CD4-positive, alpha-beta memory T cell (primary cell): ENCODE data around the gene MYO7A. TPM values are rescaled to one million over a fixed set of nuclear protein-coding genes. Genes with fewer than 3 reads are reported as not detected.

Experiments
- CTCF ChIA-PET: fragments of 350-600 bp; sonication (Branson Sonifier 250); formaldehyde crosslinking; loops from one replicate; lab custom pipeline; 2021; ENCODE audit warnings: inconsistent platforms; ENCODE audit not compliant: partially characterized antibody; lab: Charles Lee
- POLR2A ChIA-PET: fragments of 350-600 bp; sonication (Branson Sonifier 250); formaldehyde crosslinking; loops from one replicate; lab custom pipeline; 2021; ENCODE audit not compliant: partially characterized antibody; lab: Charles Lee
- DNase-seq, 5 donors: peaks; one replicate each; pipeline versions ENCODE4 v3.0.0 to v3.0.0-alpha.2; 2020 to 2022; ENCODE audit warnings: mixed read lengths in 1 of 5
- H3K27ac ChIP-seq: one replicate; pipeline ENCODE4 v1.7.0; 2013; ENCODE audit warnings: low read depth, low read length
- H3K27me3 ChIP-seq: 2 replicates; pipeline ENCODE4 v1.7.0; 2013; ENCODE audit warnings: mild to moderate bottlenecking, low read length, moderate library complexity; ENCODE audit not compliant: insufficient read depth
- H3K36me3 ChIP-seq: 2 replicates; pipeline ENCODE4 v1.7.0; 2013; ENCODE audit warnings: mild to moderate bottlenecking, low read length, moderate library complexity; ENCODE audit not compliant: insufficient read depth
- H3K4me1 ChIP-seq: 2 replicates; pipeline ENCODE4 v1.7.0; 2013; ENCODE audit warnings: mild to moderate bottlenecking, low read length, moderate library complexity; ENCODE audit not compliant: insufficient read depth
- H3K4me3 ChIP-seq, 2 donors: one replicate each; pipeline ENCODE4 v1.7.0; 2013; ENCODE audit warnings: low read length in 2 of 2, mild to moderate bottlenecking in 1 of 2
- H3K9me3 ChIP-seq, 2 donors: one replicate each; pipeline ENCODE4 v1.7.0; 2013; ENCODE audit warnings: low read length in 2 of 2, control low read depth in 1 of 2; ENCODE audit not compliant: control insufficient read depth in 1 of 2
- H3K27ac Mint-ChIP-seq, 7 donors: one replicate each; pipeline ENCODE4 v1.8.0; 2020 to 2021; ENCODE audit warnings: mixed read lengths in 7 of 7, mild to moderate bottlenecking in 6 of 7, inconsistent platforms in 3 of 7, moderate library complexity in 3 of 7
- H3K27me3 Mint-ChIP-seq, 2 donors: one replicate each; pipeline ENCODE4 v1.8.0; 2020 to 2021; ENCODE audit warnings: mixed read lengths in 2 of 2
- H3K36me3 Mint-ChIP-seq, 2 donors: one replicate each; pipeline ENCODE4 v1.8.0; 2020 to 2021; ENCODE audit warnings: mixed read lengths in 2 of 2, inconsistent platforms in 1 of 2, mild to moderate bottlenecking in 1 of 2
- H3K4me1 Mint-ChIP-seq, 4 donors: one replicate each; pipeline ENCODE4 v1.8.0; 2020 to 2021; ENCODE audit warnings: mixed read lengths in 4 of 4, mild to moderate bottlenecking in 1 of 4
- H3K4me3 Mint-ChIP-seq, 8 donors: one replicate each; pipeline ENCODE4 v1.8.0; 2020 to 2021; ENCODE audit warnings: mixed read lengths in 8 of 8, mild to moderate bottlenecking in 7 of 8, moderate library complexity in 6 of 8, inconsistent platforms in 3 of 8
- H3K9me3 Mint-ChIP-seq, 8 donors: one replicate each; pipeline ENCODE4 v1.8.0; 2020 to 2021; ENCODE audit warnings: mixed read lengths in 8 of 8, mild to moderate bottlenecking in 5 of 8, inconsistent platforms in 3 of 8, moderate library complexity in 1 of 8
- intact Hi-C: fragments of 100-400 bp; cut with micrococcal nuclease; formaldehyde crosslinking; loops from one replicate; pipeline ENCODE4 v1.15.1; 2023
- polyA plus RNA-seq, 2 donors: library from polyadenylated mRNA; unstranded; fragments of 300-500 nt; fragmentation: Illumina TruSeq; gene quantifications; one replicate each; pipeline ENCODE4 v1.2.3, GENCODE V29; 2021
- total RNA-seq, 2 experiments: library from RNA; stranded (reverse); gene quantifications; one replicate each; pipeline ENCODE4 v1.2.3, GENCODE V29; 2021

Gene MYO7A
- total RNA-seq (under 1 TPM; 0.20 to 0.47 TPM), polyA plus RNA-seq (under 1 TPM in 1 of 2 donors, not detected in 1; 0.24 TPM)

GRCh38 chr11:77127920-77128691 lies at the start of gene MYO7A:
Gene MYO7A (plus strand): TSS chr11:77128246. CDS start chr11:77130635, 2,389 bp downstream.
- ChIA-PET POLR2A (interaction anchor here (1.2 to 1.3 kb wide), 2 partner anchors 28 to 59 kb away, joined by 3 to 5 read pairs; no protein-coding TSS in a partner anchor), CTCF (interaction anchor here (0.8 to 5.6 kb wide), 26 partner anchors 8 to 493 kb away, joined by 3 to 89 read pairs (median 7); no protein-coding TSS in a partner anchor)
- Histone ChIP-seq H3K9me3 (no peaks in the 10 kb centered on the region), H3K27ac (no peak within 1 kb of the TSS), H3K4me1 (peaks cover 14% of the 10 kb centered on the region), H3K36me3 (no peaks in the 10 kb centered on the region), H3K4me3 (peak within 1 kb of the TSS; percentile 20 to 62), H3K27me3 (no peaks in the 10 kb centered on the region)
- peaks cover 3 to 17% (median 8%) of the 10 kb centered on the region in 4 donors for H3K4me1 Mint-ChIP-seq
- peak within 1 kb of the TSS; percentile 48 to 80 (median 73) for H3K4me3 Mint-ChIP-seq
- no peak for DNase-seq
- peaks cover 0 to 1% of the 10 kb centered on the region in 2 donors for H3K36me3 Mint-ChIP-seq
- H3K27ac Mint-ChIP-seq = peak within 1 kb of the TSS in 4 of 7 donors; percentile 35 to 83 (median 54)
- intact Hi-C loops = loop anchor here (1.0 kb wide), 1 partner anchor 491 kb away; no protein-coding TSS in a partner anchor
- no peaks in the 10 kb centered on the region for H3K9me3 Mint-ChIP-seq
- H3K27me3 Mint-ChIP-seq = no peaks in the 10 kb centered on the region

DNA sequence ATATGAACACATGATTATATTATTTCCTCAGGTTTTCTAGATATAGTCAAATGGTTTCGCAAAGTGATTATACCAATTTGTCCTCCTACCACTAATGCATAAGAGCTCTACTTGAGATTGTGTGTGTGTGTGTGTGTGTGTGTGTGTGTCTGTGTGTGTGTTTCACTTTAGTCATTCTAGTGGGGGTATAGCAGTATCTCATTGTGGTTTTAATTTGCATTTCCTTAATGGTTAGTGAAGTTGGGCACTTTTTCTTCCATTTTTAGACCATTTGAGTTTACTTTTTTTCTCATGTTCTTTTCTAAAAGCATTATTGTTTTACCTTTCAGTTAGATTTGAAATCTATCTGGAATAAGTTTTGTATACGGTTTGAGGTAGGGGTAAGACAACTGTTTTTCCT lies 48.4 kb upstream of the MYO7A start:
- intact Hi-C loops = no loop called here
- no peaks in the 10 kb centered on the region for H3K27me3 ChIP-seq
- no peaks in the 10 kb centered on the region for H3K9me3 ChIP-seq
- peaks cover 18% of the 10 kb centered on the region for H3K4me1 ChIP-seq
- POLR2A ChIA-PET = interaction anchor here (1.5 kb wide), 1 partner anchor 32 kb away, joined by 3 read pairs; no protein-coding TSS in a partner anchor
- no peaks in the 10 kb centered on the region for H3K36me3 Mint-ChIP-seq
- CTCF ChIA-PET = interaction anchor here (0.7 to 4.5 kb wide), 2 partner anchors 11 to 30 kb away, joined by 3 to 45 read pairs; no protein-coding TSS in a partner anchor
- H3K9me3 Mint-ChIP-seq = peaks cover 0 to 7% (median 0%) of the 10 kb centered on the region in 8 donors
- peaks cover 2 to 15% (median 10%) of the 10 kb centered on the region in 4 donors for H3K4me1 Mint-ChIP-seq
- H3K4me3 ChIP-seq = no peak overlapping the region
- H3K27me3 Mint-ChIP-seq = peaks cover 0 to 3% of the 10 kb centered on the region in 2 donors
- H3K4me3 Mint-ChIP-seq = no peak overlapping the region
- no peak overlapping the region for H3K27ac ChIP-seq
- no peak for DNase-seq
- no peak overlapping the region for H3K27ac Mint-ChIP-seq
- no peaks in the 10 kb centered on the region for H3K36me3 ChIP-seq

DNA sequence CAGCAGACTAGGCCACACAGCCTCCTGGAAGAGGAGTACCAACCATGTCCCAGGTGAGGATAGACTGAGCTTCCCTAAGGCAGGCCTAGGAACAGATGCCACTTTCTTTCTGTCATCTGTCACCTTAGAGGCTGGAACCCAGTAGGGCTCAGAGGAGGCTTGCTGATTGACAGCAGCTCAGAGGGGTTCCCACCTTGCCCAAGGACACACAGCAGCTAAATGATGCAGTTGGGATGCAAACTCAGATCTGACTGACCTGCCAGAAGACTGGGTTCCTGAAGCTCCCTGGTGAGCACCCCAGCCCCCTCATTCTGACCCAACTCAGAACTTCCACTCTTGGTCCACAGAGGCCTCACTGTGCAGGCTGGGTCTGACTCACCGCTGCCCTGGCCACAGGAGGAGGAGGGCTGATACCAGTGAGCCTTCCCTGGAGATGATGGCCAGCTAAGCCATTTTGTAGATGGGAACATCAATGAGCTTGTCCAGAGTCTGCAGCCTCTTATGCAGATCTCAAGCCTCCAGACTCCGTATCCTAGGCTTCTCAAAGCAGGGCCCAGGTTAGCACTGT lies 47.3 kb upstream of the MYO7A start:
- peaks cover 18% of the 10 kb centered on the region for H3K4me1 ChIP-seq
- no peak overlapping the region for H3K27ac ChIP-seq
- no peak overlapping the region for H3K4me3 ChIP-seq
- Mint-ChIP-seq H3K27ac (no peak overlapping the region), H3K9me3 (peaks cover 0 to 7% (median 0%) of the 10 kb centered on the region in 8 donors), H3K4me1 (peaks cover 2 to 15% (median 10%) of the 10 kb centered on the region in 4 donors), H3K4me3 (no peak overlapping the region), H3K27me3 (peaks cover 0 to 3% of the 10 kb centered on the region in 2 donors), H3K36me3 (no peaks in the 10 kb centered on the region)
- no peaks in the 10 kb centered on the region for H3K27me3 ChIP-seq
- POLR2A ChIA-PET = interaction anchor here (1.5 kb wide), 1 partner anchor 34 kb away, joined by 3 read pairs; no protein-coding TSS in a partner anchor
- DNase-seq = no peak
- CTCF ChIA-PET = interaction anchor here (4.5 kb wide), 1 partner anchor 10 kb away, joined by 45 read pairs; no protein-coding TSS in a partner anchor
- H3K9me3 ChIP-seq = no peaks in the 10 kb centered on the region
- H3K36me3 ChIP-seq = no peaks in the 10 kb centered on the region
- intact Hi-C loops = no loop called here

DNA sequence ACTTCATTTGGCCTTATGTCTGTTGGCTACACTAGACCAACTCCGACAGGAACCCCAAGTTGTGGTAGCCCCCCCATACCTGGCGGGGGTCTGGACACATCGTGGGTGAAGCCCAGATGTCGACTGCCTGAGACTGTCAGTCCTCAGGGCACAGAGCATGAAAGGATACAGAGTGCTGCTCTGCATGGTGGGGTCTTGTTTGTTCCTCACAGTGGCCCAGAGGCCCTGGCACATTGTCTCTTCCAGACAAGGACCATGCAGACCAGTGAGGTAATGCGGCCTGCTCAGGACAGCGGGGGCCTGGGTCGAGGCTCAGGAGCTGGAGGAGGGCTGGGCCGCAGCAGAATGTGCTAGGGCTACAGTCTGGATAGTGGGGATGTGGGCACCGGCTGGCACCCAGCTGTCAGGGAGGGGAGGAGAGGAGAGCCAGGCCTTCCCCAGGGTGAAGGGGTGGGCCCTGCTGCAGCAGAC lies 46.6 kb upstream of the MYO7A start:
- intact Hi-C loops = no loop called here
- Histone ChIP-seq H3K27me3 (no peaks in the 10 kb centered on the region), H3K9me3 (no peaks in the 10 kb centered on the region), H3K4me1 (peaks cover 18% of the 10 kb centered on the region), H3K36me3 (no peaks in the 10 kb centered on the region), H3K4me3 (no peak overlapping the region), H3K27ac (no peak overlapping the region)
- H3K36me3 Mint-ChIP-seq = no peaks in the 10 kb centered on the region
- CTCF ChIA-PET = interaction anchor here (0.7 to 4.5 kb wide), 5 partner anchors 10 to 34 kb away, joined by 3 to 45 read pairs (median 3); partner anchors contain the start of gene CAPN5
- peak overlapping the region in 1 of 8 donors; percentile 25 for H3K4me3 Mint-ChIP-seq
- POLR2A ChIA-PET = interaction anchor here (1.1 to 2.5 kb wide), 4 partner anchors 11 to 34 kb away, joined by 3 to 14 read pairs (median 5); partner anchors contain the start of gene CAPN5
- H3K27ac Mint-ChIP-seq = peak overlapping the region in 1 of 7 donors; percentile 24
- H3K4me1 Mint-ChIP-seq = peaks cover 2 to 15% (median 10%) of the 10 kb centered on the region in 4 donors
- H3K27me3 Mint-ChIP-seq = peaks cover 0 to 3% of the 10 kb centered on the region in 2 donors
- no peak for DNase-seq
- peaks cover 0 to 7% (median 0%) of the 10 kb centered on the region in 8 donors for H3K9me3 Mint-ChIP-seq

GRCh38 chr11:77081976-77082836 lies 45.8 kb upstream of the MYO7A start:
- CTCF ChIA-PET = interaction anchor here (0.7 to 4.5 kb wide), 8 partner anchors 9 to 163 kb away, joined by 3 to 45 read pairs (median 4); partner anchors contain the start of gene CAPN5
- peaks cover 2 to 15% (median 10%) of the 10 kb centered on the region in 4 donors for H3K4me1 Mint-ChIP-seq
- Histone ChIP-seq H3K36me3 (no peaks in the 10 kb centered on the region), H3K27ac (peak overlapping the region; percentile 24), H3K27me3 (no peaks in the 10 kb centered on the region), H3K9me3 (no peaks in the 10 kb centered on the region), H3K4me3 (no peak overlapping the region), H3K4me1 (peaks cover 18% of the 10 kb centered on the region)
- H3K36me3 Mint-ChIP-seq = no peaks in the 10 kb centered on the region
- H3K4me3 Mint-ChIP-seq = peak overlapping the region; percentile 57 to 85 (median 76)
- peak overlapping the region; percentile 77 to 95 (median 92) for H3K27ac Mint-ChIP-seq
- H3K27me3 Mint-ChIP-seq = peaks cover 0 to 3% of the 10 kb centered on the region in 2 donors
- POLR2A ChIA-PET = interaction anchor here (1.1 to 2.5 kb wide), 7 partner anchors 9 to 34 kb away, joined by 3 to 14 read pairs (median 5); partner anchors contain the start of gene CAPN5
- H3K9me3 Mint-ChIP-seq = peaks cover 0 to 7% (median 0%) of the 10 kb centered on the region in 8 donors
- intact Hi-C loops = loop anchor here (2.0 kb wide), 1 partner anchor 15 kb away; the partner anchor contains the start of gene CAPN5
- peak in 1 of 5 donors; percentile 3 for DNase-seq
